HEK293 (cell line): Measurements from ENCODE around the gene NCKAP1.

Source experiments
- CTCF ChIA-PET: fragments of 350-600 bp; formaldehyde crosslinking; extraction: SDS; loops from one replicate; lab custom pipeline; 2021; ENCODE audit warnings: antibody characterized with exemption; lab: Yijun Ruan, JAX
- POLR2A ChIA-PET: fragments of 300-600 bp; formaldehyde crosslinking; extraction: SDS; loops from one replicate; lab custom pipeline; 2020; ENCODE audit warnings: antibody characterized with exemption, inconsistent platforms; lab: Yijun Ruan, JAX
- H3K27ac ChIP-seq: fragments of 200-500 bp; sonication (Bioruptor generic); 2 replicates; pipeline ENCODE4 v1.5.1; 2014; ENCODE audit warnings: low read depth, low read length, control low read depth, inconsistent platforms; ENCODE audit errors: extremely low read depth
- H3K36me3 ChIP-seq, 2 experiments: fragments of 200-500 bp in 1 of 2; sonication (Bioruptor generic) in 1 of 2; 1 replicate in 1 of 2; 2 replicates in 1 of 2; pipeline ENCODE4 v1.5.1; 2014 to 2017; ENCODE audit warnings: inconsistent platforms in 2 of 2, low read length in 2 of 2; ENCODE audit not compliant: control insufficient read depth in 2 of 2, insufficient read depth in 1 of 2
- H3K4me1 ChIP-seq: fragments of 200-500 bp; sonication (Bioruptor generic); 2 replicates; pipeline ENCODE4 v1.5.1; 2014; ENCODE audit warnings: mild to moderate bottlenecking, low read length, inconsistent platforms; ENCODE audit not compliant: control insufficient read depth, insufficient read depth
- H3K4me3 ChIP-seq: 2 replicates; pipeline ENCODE4 v1.5.1; 2011; ENCODE audit warnings: low read depth, mild to moderate bottlenecking, control low read depth, low read length, moderate library complexity
- H3K9me3 ChIP-seq: fragments of 200-500 bp; sonication (Bioruptor generic); 2 replicates; pipeline ENCODE4 v1.5.1; 2014; ENCODE audit warnings: low read depth, low read length, inconsistent platforms; ENCODE audit not compliant: control insufficient read depth, insufficient read depth
- KLF16 ChIP-seq: fragments of 450-650 bp; formaldehyde crosslinking; IDR thresholded peaks from 2 replicates; pipeline ENCODE4 v1.5.1; 2017; ENCODE audit warnings: missing biosample characterization, missing genetic modification characterization
- MYNN ChIP-seq: fragments of 450-650 bp; formaldehyde crosslinking; IDR thresholded peaks from 2 replicates; pipeline ENCODE4 v1.5.1; 2016; ENCODE audit warnings: missing biosample characterization, missing genetic modification characterization, borderline replicate concordance
- SP3 ChIP-seq: fragments of 450-650 bp; formaldehyde crosslinking; IDR thresholded peaks from 2 replicates; pipeline ENCODE4 v1.5.1; 2016; ENCODE audit warnings: missing biosample characterization, missing genetic modification characterization
- SP7 ChIP-seq: fragments of 450-650 bp; formaldehyde crosslinking; IDR thresholded peaks from 2 replicates; pipeline ENCODE4 v1.5.1; 2016; ENCODE audit warnings: missing biosample characterization, missing genetic modification characterization
- ZNF2 ChIP-seq: fragments of 450-650 bp; formaldehyde crosslinking; IDR thresholded peaks from 2 replicates; pipeline ENCODE4 v1.5.1; 2016; ENCODE audit warnings: missing biosample characterization, missing genetic modification characterization
- ZNF404 ChIP-seq: fragments of 450-650 bp; formaldehyde crosslinking; IDR thresholded peaks from 2 replicates; pipeline ENCODE4 v1.5.1; 2017; ENCODE audit warnings: missing biosample characterization, missing genetic modification characterization
- ZNF549 ChIP-seq: fragments of 450-650 bp; IDR thresholded peaks from 2 replicates; pipeline ENCODE4 v1.5.1; 2018; ENCODE audit warnings: missing biosample characterization, missing genetic modification characterization, mild to moderate bottlenecking, inconsistent platforms, moderate library complexity
- ZNF621 ChIP-seq: fragments of 450-650 bp; formaldehyde crosslinking; IDR thresholded peaks from 2 replicates; pipeline ENCODE4 v1.5.1; 2017; ENCODE audit warnings: missing biosample characterization, missing genetic modification characterization
- ZNF660 ChIP-seq: fragments of 450-650 bp; IDR thresholded peaks from 2 replicates; pipeline ENCODE4 v1.5.1; 2018; ENCODE audit warnings: missing biosample characterization, mild to moderate bottlenecking, missing genetic modification characterization
- ZNF747 ChIP-seq: fragments of 450-650 bp; formaldehyde crosslinking; IDR thresholded peaks from 2 replicates; pipeline ENCODE4 v1.5.1; 2016; ENCODE audit warnings: missing biosample characterization, missing genetic modification characterization
- ZSCAN23 ChIP-seq: fragments of 450-650 bp; formaldehyde crosslinking; IDR thresholded peaks from 2 replicates; pipeline ENCODE4 v1.5.1; 2016; ENCODE audit warnings: missing biosample characterization, missing genetic modification characterization
- ZSCAN30 ChIP-seq: fragments of 450-650 bp; IDR thresholded peaks from 2 replicates; pipeline ENCODE4 v1.5.1; 2018; ENCODE audit warnings: missing biosample characterization, mild to moderate bottlenecking, missing genetic modification characterization, moderate library complexity
- TF ChIP-seq, protein P1 (sequence below): fragments of 450-650 bp; formaldehyde crosslinking; IDR thresholded peaks from 2 replicates; pipeline ENCODE4 v1.5.1; 2016; ENCODE audit warnings: missing biosample characterization, missing genetic modification characterization, low read depth
- TF ChIP-seq, protein P2 (sequence below): fragments of 450-650 bp; formaldehyde crosslinking; IDR thresholded peaks from 2 replicates; pipeline ENCODE4 v1.5.1; 2016; ENCODE audit warnings: missing biosample characterization, missing genetic modification characterization
- TF ChIP-seq, protein P3 (sequence below): fragments of 450-650 bp; formaldehyde crosslinking; conservative IDR thresholded peaks from 2 replicates; pipeline ENCODE4 v1.5.1; 2016; ENCODE audit warnings: low read depth, missing biosample characterization, missing genetic modification characterization

Gene NCKAP1

GRCh38 chr2:182898718-182899117, 139.5 kb downstream of the NCKAP1 start (continued):
- TF ChIP-seq, protein P1, sequence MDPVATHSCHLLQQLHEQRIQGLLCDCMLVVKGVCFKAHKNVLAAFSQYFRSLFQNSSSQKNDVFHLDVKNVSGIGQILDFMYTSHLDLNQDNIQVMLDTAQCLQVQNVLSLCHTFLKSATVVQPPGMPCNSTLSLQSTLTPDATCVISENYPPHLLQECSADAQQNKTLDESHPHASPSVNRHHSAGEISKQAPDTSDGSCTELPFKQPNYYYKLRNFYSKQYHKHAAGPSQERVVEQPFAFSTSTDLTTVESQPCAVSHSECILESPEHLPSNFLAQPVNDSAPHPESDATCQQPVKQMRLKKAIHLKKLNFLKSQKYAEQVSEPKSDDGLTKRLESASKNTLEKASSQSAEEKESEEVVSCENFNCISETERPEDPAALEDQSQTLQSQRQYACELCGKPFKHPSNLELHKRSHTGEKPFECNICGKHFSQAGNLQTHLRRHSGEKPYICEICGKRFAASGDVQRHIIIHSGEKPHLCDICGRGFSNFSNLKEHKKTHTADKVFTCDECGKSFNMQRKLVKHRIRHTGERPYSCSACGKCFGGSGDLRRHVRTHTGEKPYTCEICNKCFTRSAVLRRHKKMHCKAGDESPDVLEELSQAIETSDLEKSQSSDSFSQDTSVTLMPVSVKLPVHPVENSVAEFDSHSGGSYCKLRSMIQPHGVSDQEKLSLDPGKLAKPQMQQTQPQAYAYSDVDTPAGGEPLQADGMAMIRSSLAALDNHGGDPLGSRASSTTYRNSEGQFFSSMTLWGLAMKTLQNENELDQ (tag by site-specific recombination) = no peak
- TF ChIP-seq ZNF660 (tag by site-specific recombination) = no peak
- TF ChIP-seq ZNF747 (tag by site-specific recombination) = no peak

DNA sequence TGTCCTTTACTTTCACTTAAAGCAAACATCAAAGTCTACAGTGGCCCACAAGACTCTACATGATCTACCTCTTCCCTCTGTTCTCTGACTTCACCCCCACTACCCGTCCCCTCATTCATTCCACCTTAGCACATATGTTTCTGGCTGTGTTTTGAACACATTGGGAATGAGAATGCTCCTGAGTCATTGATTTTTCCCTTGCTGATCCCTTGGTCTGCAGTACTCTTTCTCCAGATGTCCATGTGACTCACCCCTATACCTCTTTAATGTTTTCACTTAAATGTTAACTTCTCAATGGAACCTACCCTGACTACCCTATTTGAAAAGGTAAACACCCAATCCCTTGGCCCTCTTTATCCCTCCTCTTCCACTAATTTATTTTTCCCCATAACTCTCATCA, 141.1 kb downstream of the NCKAP1 start:
- no peaks in the 10 kb centered on the region for H3K36me3 ChIP-seq
- H3K27ac ChIP-seq = no peak overlapping the region
- TF ChIP-seq ZNF2 = no peak
- TF ChIP-seq MYNN (tag by site-specific recombination) = no peak
- TF ChIP-seq, all 188 proteins: peak for 0
- H3K9me3 ChIP-seq = no peaks in the 10 kb centered on the region
- H3K4me3 ChIP-seq = no peak overlapping the region
- H3K4me1 ChIP-seq = peaks cover 3% of the 10 kb centered on the region; the same call in 1 of the 2 replicates
- ChIA-PET POLR2A (no interaction called here), CTCF (no interaction called here)

- peaks cover 16% of the 10 kb centered on the region; the same call in 1 of the 2 replicates for H3K4me1 ChIP-seq
- POLR2A ChIA-PET = no interaction called here
- CTCF ChIA-PET = no interaction called here
- TF ChIP-seq ZNF549 (tag by site-specific recombination) (peak; percentile 47; the same call in 1 of the 2 replicates), SP3 (tag by site-specific recombination) (no peak), ZSCAN23 (no peak)
- TF ChIP-seq, all 188 proteins: peak for 1
- Histone ChIP-seq H3K9me3 (no peaks in the 10 kb centered on the region), H3K27ac (no peak overlapping the region), H3K4me3 (no peak overlapping the region), H3K36me3 (no peaks in the 10 kb centered on the region)
Measured at GRCh38 chr2:182895798-182896197, 142.5 kb downstream of the NCKAP1 start.

DNA sequence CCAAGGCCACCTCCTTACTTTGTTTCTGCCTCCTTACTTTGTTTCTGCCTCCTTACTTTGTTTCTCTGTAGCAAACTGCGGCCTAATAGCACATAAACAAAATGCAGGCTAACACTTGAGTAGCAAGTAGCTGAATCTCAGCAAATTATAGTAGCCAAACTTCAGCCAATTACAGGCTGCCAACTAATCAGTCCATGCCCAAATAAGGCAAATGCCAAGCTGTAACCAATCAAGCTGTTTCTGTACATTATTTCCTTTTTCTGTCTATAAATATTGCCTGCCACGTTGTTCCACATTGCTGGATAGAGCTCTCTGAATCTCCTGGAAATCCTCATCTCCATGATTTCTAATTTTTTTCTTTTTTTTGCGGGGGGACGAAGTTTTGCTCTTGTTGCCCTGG, 143.1 kb downstream of the NCKAP1 start:
- H3K9me3 ChIP-seq = no peaks in the 10 kb centered on the region
- peaks cover 17% of the 10 kb centered on the region; the same call in 1 of the 2 replicates for H3K4me1 ChIP-seq
- H3K27ac ChIP-seq = no peak overlapping the region
- no peaks in the 10 kb centered on the region for H3K36me3 ChIP-seq
- POLR2A ChIA-PET = no interaction called here
- TF ChIP-seq ZSCAN30 (tag by site-specific recombination) (no peak), ZNF621 (no peak), KLF16 (tag by site-specific recombination) (no peak), SP7 (tag by site-specific recombination) (no peak), ZNF404 (tag by site-specific recombination) (no peak)
- TF ChIP-seq, protein P2, sequence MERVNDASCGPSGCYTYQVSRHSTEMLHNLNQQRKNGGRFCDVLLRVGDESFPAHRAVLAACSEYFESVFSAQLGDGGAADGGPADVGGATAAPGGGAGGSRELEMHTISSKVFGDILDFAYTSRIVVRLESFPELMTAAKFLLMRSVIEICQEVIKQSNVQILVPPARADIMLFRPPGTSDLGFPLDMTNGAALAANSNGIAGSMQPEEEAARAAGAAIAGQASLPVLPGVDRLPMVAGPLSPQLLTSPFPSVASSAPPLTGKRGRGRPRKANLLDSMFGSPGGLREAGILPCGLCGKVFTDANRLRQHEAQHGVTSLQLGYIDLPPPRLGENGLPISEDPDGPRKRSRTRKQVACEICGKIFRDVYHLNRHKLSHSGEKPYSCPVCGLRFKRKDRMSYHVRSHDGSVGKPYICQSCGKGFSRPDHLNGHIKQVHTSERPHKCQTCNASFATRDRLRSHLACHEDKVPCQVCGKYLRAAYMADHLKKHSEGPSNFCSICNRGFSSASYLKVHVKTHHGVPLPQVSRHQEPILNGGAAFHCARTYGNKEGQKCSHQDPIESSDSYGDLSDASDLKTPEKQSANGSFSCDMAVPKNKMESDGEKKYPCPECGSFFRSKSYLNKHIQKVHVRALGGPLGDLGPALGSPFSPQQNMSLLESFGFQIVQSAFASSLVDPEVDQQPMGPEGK = no peak
- TF ChIP-seq, protein P3, sequence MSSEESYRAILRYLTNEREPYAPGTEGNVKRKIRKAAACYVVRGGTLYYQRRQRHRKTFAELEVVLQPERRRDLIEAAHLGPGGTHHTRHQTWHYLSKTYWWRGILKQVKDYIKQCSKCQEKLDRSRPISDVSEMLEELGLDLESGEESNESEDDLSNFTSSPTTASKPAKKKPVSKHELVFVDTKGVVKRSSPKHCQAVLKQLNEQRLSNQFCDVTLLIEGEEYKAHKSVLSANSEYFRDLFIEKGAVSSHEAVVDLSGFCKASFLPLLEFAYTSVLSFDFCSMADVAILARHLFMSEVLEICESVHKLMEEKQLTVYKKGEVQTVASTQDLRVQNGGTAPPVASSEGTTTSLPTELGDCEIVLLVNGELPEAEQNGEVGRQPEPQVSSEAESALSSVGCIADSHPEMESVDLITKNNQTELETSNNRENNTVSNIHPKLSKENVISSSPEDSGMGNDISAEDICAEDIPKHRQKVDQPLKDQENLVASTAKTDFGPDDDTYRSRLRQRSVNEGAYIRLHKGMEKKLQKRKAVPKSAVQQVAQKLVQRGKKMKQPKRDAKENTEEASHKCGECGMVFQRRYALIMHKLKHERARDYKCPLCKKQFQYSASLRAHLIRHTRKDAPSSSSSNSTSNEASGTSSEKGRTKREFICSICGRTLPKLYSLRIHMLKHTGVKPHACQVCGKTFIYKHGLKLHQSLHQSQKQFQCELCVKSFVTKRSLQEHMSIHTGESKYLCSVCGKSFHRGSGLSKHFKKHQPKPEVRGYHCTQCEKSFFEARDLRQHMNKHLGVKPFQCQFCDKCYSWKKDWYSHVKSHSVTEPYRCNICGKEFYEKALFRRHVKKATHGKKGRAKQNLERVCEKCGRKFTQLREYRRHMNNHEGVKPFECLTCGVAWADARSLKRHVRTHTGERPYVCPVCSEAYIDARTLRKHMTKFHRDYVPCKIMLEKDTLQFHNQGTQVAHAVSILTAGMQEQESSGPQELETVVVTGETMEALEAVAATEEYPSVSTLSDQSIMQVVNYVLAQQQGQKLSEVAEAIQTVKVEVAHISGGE (tag by site-specific recombination) = no peak
- CTCF ChIA-PET = no interaction called here
- no peak overlapping the region for H3K4me3 ChIP-seq
